WTC11 (cell line): ENCODE data around the gene EPB41. TPM values are rescaled to one million over a fixed set of nuclear protein-coding genes. Genes with fewer than 3 reads are reported as not detected.

Experiments used
- ATAC-seq: fragments of 200-7000 bp; cut with Tn5 transposase; 2 replicates; pipeline ENCODE4 v1.10.0; 2021; ENCODE audit warnings: mild to moderate bottlenecking, moderate library complexity
- CTCF ChIA-PET: fragments of 300-600 bp; sonication (Branson Sonifier 250); formaldehyde crosslinking; loops from one replicate; lab custom pipeline; 2021; ENCODE audit warnings: antibody characterized with exemption; lab: Charles Lee
- POLR2A ChIA-PET: fragments of 350-600 bp; sonication (Branson Sonifier 250); formaldehyde crosslinking; loops from one replicate; lab custom pipeline; 2021; ENCODE audit warnings: antibody characterized with exemption; lab: Charles Lee
- DNase-seq: peaks from one replicate; pipeline ENCODE4 v3.0.0; 2021; ENCODE audit warnings: low spot score
- H3K27ac Mint-ChIP-seq: 2 replicates; pipeline ENCODE4 v1.8.0; 2021; ENCODE audit warnings: mixed read lengths
- H3K27me3 Mint-ChIP-seq: 2 replicates; pipeline ENCODE4 v1.8.0; 2021; ENCODE audit warnings: low read depth, mild to moderate bottlenecking, moderate library complexity, mixed read lengths
- H3K36me3 Mint-ChIP-seq: 2 replicates; pipeline ENCODE4 v1.8.0; 2021; ENCODE audit warnings: mixed read lengths
- H3K4me1 Mint-ChIP-seq: 2 replicates; pipeline ENCODE4 v1.8.0; 2022; ENCODE audit warnings: mixed read lengths
- H3K4me3 Mint-ChIP-seq: 2 replicates; pipeline ENCODE4 v1.8.0; 2021; ENCODE audit warnings: mild to moderate bottlenecking, moderate library complexity, mixed read lengths
- H3K9me3 Mint-ChIP-seq: 2 replicates; pipeline ENCODE4 v1.8.0; 2021; ENCODE audit warnings: mixed read lengths
- CBFB ChIP-seq: sonication (generic); formaldehyde crosslinking; IDR thresholded peaks from 2 replicates; pipeline ENCODE4 v1.8.1; 2022; ENCODE audit warnings: mild to moderate bottlenecking, low read depth, missing genetic modification reagents
- ESRRA ChIP-seq: sonication (generic); formaldehyde crosslinking; IDR thresholded peaks from 2 replicates; pipeline ENCODE4 v1.8.1; 2022; ENCODE audit warnings: mild to moderate bottlenecking, missing genetic modification reagents, borderline replicate concordance
- GTF2I ChIP-seq: fragments of 250-450 bp; sonication (Bioruptor Pico); conservative IDR thresholded peaks from 2 replicates; pipeline ENCODE4 v1.4.0; 2021; ENCODE audit warnings: mild to moderate bottlenecking
- HMGA2 ChIP-seq: fragments of 250-450 bp; sonication (Bioruptor Pico); IDR thresholded peaks from 2 replicates; pipeline ENCODE4 v1.4.0; 2021; ENCODE audit warnings: mild to moderate bottlenecking, moderate library complexity
- KAT7 ChIP-seq: sonication (generic); formaldehyde crosslinking; IDR thresholded peaks from 2 replicates; pipeline ENCODE4 v1.8.1; 2023; ENCODE audit warnings: missing genetic modification reagents, mild to moderate bottlenecking, borderline replicate concordance
- MYBL2 ChIP-seq: sonication (generic); formaldehyde crosslinking; IDR thresholded peaks from 2 replicates; pipeline ENCODE4 v1.8.1; 2023; ENCODE audit warnings: mild to moderate bottlenecking, moderate library complexity, missing genetic modification reagents
- NFATC4 ChIP-seq: fragments of 250-450 bp; sonication (Bioruptor Pico); IDR thresholded peaks from 2 replicates; pipeline ENCODE4 v1.9.0; 2021; ENCODE audit warnings: mild to moderate bottlenecking
- NR2C2 ChIP-seq: sonication (generic); formaldehyde crosslinking; IDR thresholded peaks from 2 replicates; pipeline ENCODE4 v1.8.0; 2022; ENCODE audit warnings: mild to moderate bottlenecking, missing genetic modification reagents
- PRRX2 ChIP-seq: fragments of 250-450 bp; sonication (Bioruptor Pico); IDR thresholded peaks from 2 replicates; pipeline ENCODE4 v1.8.0; 2021; ENCODE audit warnings: mild to moderate bottlenecking
- SMAD4 ChIP-seq: sonication (generic); formaldehyde crosslinking; IDR thresholded peaks from 2 replicates; pipeline ENCODE4 v1.8.0; 2022; ENCODE audit warnings: mild to moderate bottlenecking, missing genetic modification reagents
- TEAD4 ChIP-seq: sonication (generic); formaldehyde crosslinking; IDR thresholded peaks from 2 replicates; pipeline ENCODE4 v1.8.0; 2022; ENCODE audit warnings: mild to moderate bottlenecking, missing genetic modification reagents
- ZBTB21 ChIP-seq: sonication (generic); formaldehyde crosslinking; IDR thresholded peaks from 2 replicates; pipeline ENCODE4 v1.8.1; 2023; ENCODE audit warnings: mild to moderate bottlenecking, missing genetic modification reagents, borderline replicate concordance
- ZNF121 ChIP-seq: sonication (generic); formaldehyde crosslinking; IDR thresholded peaks from 2 replicates; pipeline ENCODE4 v1.8.0; 2023; ENCODE audit warnings: missing genetic modification reagents
- ZNF263 ChIP-seq: sonication (generic); formaldehyde crosslinking; IDR thresholded peaks from 2 replicates; pipeline ENCODE4 v1.8.1; 2022; ENCODE audit warnings: low read depth, mild to moderate bottlenecking, moderate library complexity, missing genetic modification reagents
- ZNF317 ChIP-seq: sonication (generic); formaldehyde crosslinking; IDR thresholded peaks from 2 replicates; pipeline ENCODE4 v1.8.1; 2023; ENCODE audit warnings: low read depth, mild to moderate bottlenecking, moderate library complexity, missing genetic modification reagents, borderline replicate concordance
- ZNF671 ChIP-seq: fragments of 250-450 bp; sonication (Bioruptor Pico); IDR thresholded peaks from 2 replicates; pipeline ENCODE4 v1.8.0; 2021; ENCODE audit warnings: mild to moderate bottlenecking
- total RNA-seq: library from RNA; stranded (reverse); gene quantifications from 3 replicates; pipeline ENCODE4 v1.2.3, GENCODE V29; 2021
- TF ChIP-seq, protein P1 (sequence below): sonication (generic); formaldehyde crosslinking; IDR thresholded peaks from 2 replicates; pipeline ENCODE4 v1.8.1; 2022; ENCODE audit warnings: mild to moderate bottlenecking, moderate library complexity, missing genetic modification reagents
- TF ChIP-seq, protein P2 (sequence below): sonication (generic); formaldehyde crosslinking; IDR thresholded peaks from 2 replicates; pipeline ENCODE4 v1.8.1; 2023; ENCODE audit warnings: mild to moderate bottlenecking, moderate library complexity, missing genetic modification reagents
- TF ChIP-seq, protein P3 (sequence below): fragments of 250-450 bp; sonication (Bioruptor Pico); IDR thresholded peaks from 2 replicates; pipeline ENCODE4 v2.1.2; 2022; ENCODE audit warnings: mild to moderate bottlenecking, moderate library complexity
- TF ChIP-seq, protein P4 (sequence below): sonication (generic); formaldehyde crosslinking; IDR thresholded peaks from 2 replicates; pipeline ENCODE4 v1.8.0; 2023; ENCODE audit warnings: mild to moderate bottlenecking, missing genetic modification reagents
- TF ChIP-seq, protein P5 (sequence below): sonication (generic); formaldehyde crosslinking; IDR thresholded peaks from 2 replicates; pipeline ENCODE4 v1.8.1; 2022; ENCODE audit warnings: low read depth, mild to moderate bottlenecking, moderate library complexity, missing genetic modification reagents, borderline replicate concordance
- TF ChIP-seq, protein P6 (sequence below): sonication (generic); formaldehyde crosslinking; conservative IDR thresholded peaks from 2 replicates; pipeline ENCODE4 v1.8.1; 2023; ENCODE audit warnings: mild to moderate bottlenecking, low read depth, missing genetic modification reagents, moderate library complexity

The EPB41 gene
- total RNA-seq, 1 experiment from 2014 or later: 85.0 TPM

DNA sequence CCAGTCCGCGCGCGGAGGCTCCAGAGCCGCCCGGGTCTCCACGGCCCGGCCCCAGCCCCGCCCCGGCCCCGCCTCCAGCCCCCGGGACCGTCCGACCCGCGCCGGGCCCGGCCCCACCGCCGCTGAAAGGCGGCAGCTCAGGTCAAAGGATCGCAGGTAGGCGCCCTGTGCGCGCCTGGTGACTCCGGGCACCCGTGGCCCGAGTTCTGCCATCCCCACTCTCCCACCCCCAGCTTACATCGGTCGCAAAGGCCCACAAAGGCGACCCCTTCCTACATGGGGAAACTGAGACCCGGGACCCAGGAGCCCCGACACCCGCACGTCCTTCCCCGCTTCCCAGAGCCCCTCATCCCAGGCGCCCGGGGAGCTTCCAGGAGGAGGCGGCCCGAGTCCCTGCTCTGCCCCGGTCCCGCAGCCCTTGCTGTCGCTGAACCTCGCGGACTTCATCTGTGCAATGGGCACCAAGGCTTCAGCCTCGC, 209.6 kb downstream of the EPB41 start, which contains the start of gene TMEM200B:
TMEM200B (minus strand) TSS at position 17 of the 479 bp plus-strand sequence. CDS start 2,075 bp downstream, outside the sequence.
- peak; percentile 47 for DNase-seq
- no peak within 1 kb of the TSS for H3K27ac Mint-ChIP-seq
- TF ChIP-seq PRRX2 (CRISPR knock-in tag): no peak
- TF ChIP-seq ZNF317: no peak
- TF ChIP-seq GTF2I (CRISPR knock-in tag): peak; percentile 92; the same call in 1 of the 2 replicates
- TF ChIP-seq NFATC4 (CRISPR knock-in tag): no peak
- no peak for TF ChIP-seq KAT7
- TF ChIP-seq, protein P1, sequence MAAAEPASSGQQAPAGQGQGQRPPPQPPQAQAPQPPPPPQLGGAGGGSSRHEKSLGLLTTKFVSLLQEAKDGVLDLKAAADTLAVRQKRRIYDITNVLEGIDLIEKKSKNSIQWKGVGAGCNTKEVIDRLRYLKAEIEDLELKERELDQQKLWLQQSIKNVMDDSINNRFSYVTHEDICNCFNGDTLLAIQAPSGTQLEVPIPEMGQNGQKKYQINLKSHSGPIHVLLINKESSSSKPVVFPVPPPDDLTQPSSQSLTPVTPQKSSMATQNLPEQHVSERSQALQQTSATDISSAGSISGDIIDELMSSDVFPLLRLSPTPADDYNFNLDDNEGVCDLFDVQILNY (CRISPR knock-in tag): 0 out of 2 replicates have a peak, but pooled peaks have one; percentile 1
- TF ChIP-seq HMGA2: no peak
- TF ChIP-seq, protein P2, sequence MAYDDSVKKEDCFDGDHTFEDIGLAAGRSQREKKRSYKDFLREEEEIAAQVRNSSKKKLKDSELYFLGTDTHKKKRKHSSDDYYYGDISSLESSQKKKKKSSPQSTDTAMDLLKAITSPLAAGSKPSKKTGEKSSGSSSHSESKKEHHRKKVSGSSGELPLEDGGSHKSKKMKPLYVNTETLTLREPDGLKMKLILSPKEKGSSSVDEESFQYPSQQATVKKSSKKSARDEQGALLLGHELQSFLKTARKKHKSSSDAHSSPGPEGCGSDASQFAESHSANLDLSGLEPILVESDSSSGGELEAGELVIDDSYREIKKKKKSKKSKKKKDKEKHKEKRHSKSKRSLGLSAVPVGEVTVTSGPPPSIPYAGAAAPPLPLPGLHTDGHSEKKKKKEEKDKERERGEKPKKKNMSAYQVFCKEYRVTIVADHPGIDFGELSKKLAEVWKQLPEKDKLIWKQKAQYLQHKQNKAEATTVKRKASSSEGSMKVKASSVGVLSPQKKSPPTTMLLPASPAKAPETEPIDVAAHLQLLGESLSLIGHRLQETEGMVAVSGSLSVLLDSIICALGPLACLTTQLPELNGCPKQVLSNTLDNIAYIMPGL (CRISPR knock-in tag): 0 out of 2 replicates have a peak, but pooled peaks have one; percentile 38
- TF ChIP-seq, all 79 proteins: peak for 3
- H3K9me3 Mint-ChIP-seq: no peaks in the 10 kb centered on the region
- POLR2A ChIA-PET: interaction anchor here (0.5 to 1.7 kb wide), 6 partner anchors 11 to 240 kb away, joined by 3 to 18 read pairs (median 5); partner anchors contain the start of gene SRSF4
- peak; percentile 2; the same call in 1 of the 2 replicates for ATAC-seq
- H3K4me1 Mint-ChIP-seq: peaks cover 19% of the 10 kb centered on the region
- CTCF ChIA-PET: interaction anchor here (0.6 to 6.3 kb wide), 24 partner anchors 11 to 388 kb away, joined by 3 to 45 read pairs (median 6); partner anchors contain the start of genes EPB41, SRSF4 and YTHDF2
- H3K27me3 Mint-ChIP-seq: peaks cover 23% of the 10 kb centered on the region
- no peaks in the 10 kb centered on the region for H3K36me3 Mint-ChIP-seq
- peak within 1 kb of the TSS; percentile 74 for H3K4me3 Mint-ChIP-seq

DNA sequence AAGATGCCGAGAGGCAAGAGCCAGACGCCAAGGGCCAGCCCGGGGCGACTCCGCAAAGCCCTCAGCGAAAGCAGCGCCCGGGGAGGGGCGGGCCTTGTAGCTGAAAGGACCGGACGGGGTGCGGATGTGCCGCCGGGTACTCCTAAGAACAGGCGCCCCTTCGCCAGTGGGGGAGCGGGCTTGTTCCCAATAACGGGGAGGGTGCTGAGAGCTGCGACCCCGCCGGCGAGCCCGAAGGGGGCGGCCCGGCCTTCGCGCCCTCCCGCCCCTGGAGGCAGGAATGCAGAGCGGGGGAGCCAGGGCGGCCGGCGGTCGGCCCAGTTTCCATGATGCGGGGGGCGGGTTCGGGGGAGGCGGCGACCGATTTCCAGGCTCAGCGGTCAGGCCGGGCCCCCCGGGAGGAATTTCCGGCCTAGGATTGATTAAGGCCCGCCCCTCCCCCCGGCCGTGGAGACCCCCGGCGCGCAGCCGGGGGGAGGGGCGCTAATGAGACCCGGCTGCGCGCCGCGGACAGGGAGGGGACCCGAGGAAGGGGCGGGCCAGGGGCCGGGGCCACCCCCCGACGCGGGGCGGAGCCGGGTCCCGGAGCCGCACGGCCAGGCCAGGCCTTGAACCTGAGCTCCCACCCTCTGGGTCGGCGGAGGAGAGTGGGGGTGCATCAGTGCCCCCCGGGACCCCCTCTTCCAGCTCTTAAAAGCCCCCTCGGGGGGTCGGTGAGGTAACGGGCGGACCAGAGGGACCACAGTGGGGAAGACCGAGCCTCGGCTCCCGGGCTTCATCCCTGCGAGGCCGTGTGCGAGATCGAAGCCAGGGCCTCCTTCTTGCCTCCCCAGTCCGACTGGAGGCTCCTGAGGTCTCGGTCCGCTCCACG, 210.2 kb downstream of the EPB41 start:
- Mint-ChIP-seq H3K27ac (no peak overlapping the region; the same call in 1 of the 2 replicates), H3K4me1 (peaks cover 19% of the 10 kb centered on the region), H3K36me3 (no peaks in the 10 kb centered on the region), H3K9me3 (no peaks in the 10 kb centered on the region), H3K27me3 (peaks cover 23% of the 10 kb centered on the region), H3K4me3 (peak overlapping the region; percentile 65)
- DNase-seq: peak; percentile 93
- POLR2A ChIA-PET: interaction anchor here (0.5 to 1.7 kb wide), 7 partner anchors 10 to 240 kb away, joined by 3 to 18 read pairs (median 5); partner anchors contain the start of gene SRSF4
- peak; percentile 40 for ATAC-seq
- CTCF ChIA-PET: interaction anchor here (0.6 to 6.3 kb wide), 26 partner anchors 10 to 388 kb away, joined by 3 to 45 read pairs (median 6); partner anchors contain the start of genes EPB41, SRSF4 and YTHDF2
- TF ChIP-seq, protein P3, sequence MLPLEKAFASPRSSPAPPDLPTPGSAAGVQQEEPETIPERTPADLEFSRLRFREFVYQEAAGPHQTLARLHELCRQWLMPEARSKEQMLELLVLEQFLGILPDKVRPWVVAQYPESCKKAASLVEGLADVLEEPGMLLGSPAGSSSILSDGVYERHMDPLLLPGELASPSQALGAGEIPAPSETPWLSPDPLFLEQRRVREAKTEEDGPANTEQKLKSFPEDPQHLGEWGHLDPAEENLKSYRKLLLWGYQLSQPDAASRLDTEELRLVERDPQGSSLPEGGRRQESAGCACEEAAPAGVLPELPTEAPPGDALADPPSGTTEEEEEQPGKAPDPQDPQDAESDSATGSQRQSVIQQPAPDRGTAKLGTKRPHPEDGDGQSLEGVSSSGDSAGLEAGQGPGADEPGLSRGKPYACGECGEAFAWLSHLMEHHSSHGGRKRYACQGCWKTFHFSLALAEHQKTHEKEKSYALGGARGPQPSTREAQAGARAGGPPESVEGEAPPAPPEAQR: no peak
- TF ChIP-seq HMGA2 (no peak), GTF2I (CRISPR knock-in tag) (no peak), ESRRA (CRISPR knock-in tag) (no peak), SMAD4 (CRISPR knock-in tag) (no peak), ZNF671 (CRISPR knock-in tag) (no peak), ZNF121 (no peak), MYBL2 (no peak), PRRX2 (CRISPR knock-in tag) (no peak), ZNF263 (no peak), CBFB (CRISPR knock-in tag) (no peak), NR2C2 (CRISPR knock-in tag) (no peak), TEAD4 (CRISPR knock-in tag) (peak; percentile 91; the same call in 1 of the 2 replicates), ZBTB21 (CRISPR knock-in tag) (no peak)
- TF ChIP-seq, protein P4, sequence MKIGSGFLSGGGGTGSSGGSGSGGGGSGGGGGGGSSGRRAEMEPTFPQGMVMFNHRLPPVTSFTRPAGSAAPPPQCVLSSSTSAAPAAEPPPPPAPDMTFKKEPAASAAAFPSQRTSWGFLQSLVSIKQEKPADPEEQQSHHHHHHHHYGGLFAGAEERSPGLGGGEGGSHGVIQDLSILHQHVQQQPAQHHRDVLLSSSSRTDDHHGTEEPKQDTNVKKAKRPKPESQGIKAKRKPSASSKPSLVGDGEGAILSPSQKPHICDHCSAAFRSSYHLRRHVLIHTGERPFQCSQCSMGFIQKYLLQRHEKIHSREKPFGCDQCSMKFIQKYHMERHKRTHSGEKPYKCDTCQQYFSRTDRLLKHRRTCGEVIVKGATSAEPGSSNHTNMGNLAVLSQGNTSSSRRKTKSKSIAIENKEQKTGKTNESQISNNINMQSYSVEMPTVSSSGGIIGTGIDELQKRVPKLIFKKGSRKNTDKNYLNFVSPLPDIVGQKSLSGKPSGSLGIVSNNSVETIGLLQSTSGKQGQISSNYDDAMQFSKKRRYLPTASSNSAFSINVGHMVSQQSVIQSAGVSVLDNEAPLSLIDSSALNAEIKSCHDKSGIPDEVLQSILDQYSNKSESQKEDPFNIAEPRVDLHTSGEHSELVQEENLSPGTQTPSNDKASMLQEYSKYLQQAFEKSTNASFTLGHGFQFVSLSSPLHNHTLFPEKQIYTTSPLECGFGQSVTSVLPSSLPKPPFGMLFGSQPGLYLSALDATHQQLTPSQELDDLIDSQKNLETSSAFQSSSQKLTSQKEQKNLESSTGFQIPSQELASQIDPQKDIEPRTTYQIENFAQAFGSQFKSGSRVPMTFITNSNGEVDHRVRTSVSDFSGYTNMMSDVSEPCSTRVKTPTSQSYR (CRISPR knock-in tag): no peak; the same call in none of the 2 replicates
- TF ChIP-seq, protein P5, sequence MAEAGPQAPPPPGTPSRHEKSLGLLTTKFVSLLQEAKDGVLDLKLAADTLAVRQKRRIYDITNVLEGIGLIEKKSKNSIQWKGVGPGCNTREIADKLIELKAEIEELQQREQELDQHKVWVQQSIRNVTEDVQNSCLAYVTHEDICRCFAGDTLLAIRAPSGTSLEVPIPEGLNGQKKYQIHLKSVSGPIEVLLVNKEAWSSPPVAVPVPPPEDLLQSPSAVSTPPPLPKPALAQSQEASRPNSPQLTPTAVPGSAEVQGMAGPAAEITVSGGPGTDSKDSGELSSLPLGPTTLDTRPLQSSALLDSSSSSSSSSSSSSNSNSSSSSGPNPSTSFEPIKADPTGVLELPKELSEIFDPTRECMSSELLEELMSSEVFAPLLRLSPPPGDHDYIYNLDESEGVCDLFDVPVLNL (CRISPR knock-in tag): no peak
- TF ChIP-seq, protein P6, sequence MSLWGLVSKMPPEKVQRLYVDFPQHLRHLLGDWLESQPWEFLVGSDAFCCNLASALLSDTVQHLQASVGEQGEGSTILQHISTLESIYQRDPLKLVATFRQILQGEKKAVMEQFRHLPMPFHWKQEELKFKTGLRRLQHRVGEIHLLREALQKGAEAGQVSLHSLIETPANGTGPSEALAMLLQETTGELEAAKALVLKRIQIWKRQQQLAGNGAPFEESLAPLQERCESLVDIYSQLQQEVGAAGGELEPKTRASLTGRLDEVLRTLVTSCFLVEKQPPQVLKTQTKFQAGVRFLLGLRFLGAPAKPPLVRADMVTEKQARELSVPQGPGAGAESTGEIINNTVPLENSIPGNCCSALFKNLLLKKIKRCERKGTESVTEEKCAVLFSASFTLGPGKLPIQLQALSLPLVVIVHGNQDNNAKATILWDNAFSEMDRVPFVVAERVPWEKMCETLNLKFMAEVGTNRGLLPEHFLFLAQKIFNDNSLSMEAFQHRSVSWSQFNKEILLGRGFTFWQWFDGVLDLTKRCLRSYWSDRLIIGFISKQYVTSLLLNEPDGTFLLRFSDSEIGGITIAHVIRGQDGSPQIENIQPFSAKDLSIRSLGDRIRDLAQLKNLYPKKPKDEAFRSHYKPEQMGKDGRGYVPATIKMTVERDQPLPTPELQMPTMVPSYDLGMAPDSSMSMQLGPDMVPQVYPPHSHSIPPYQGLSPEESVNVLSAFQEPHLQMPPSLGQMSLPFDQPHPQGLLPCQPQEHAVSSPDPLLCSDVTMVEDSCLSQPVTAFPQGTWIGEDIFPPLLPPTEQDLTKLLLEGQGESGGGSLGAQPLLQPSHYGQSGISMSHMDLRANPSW (CRISPR knock-in tag): no peak
